ACC112 (cell line): ENCODE results near the gene NPFF.

Experiments
- H2AFZ ChIP-seq: fragments of 200-600 bp; sonication (generic); one replicate; pipeline ENCODE4 v1.6.0; 2017; ENCODE audit warnings: antibody characterized with exemption, low read length; ENCODE audit not compliant: unreplicated experiment
- H3K27ac ChIP-seq: fragments of 200-600 bp; sonication (generic); 2 replicates; pipeline ENCODE4 v1.5.1; 2014; ENCODE audit warnings: low read depth, mild to moderate bottlenecking, antibody characterized with exemption, low read length, moderate library complexity
- H3K27me3 ChIP-seq: fragments of 200-600 bp; sonication (generic); 2 replicates; pipeline ENCODE4 v1.6.1; 2014; ENCODE audit warnings: mild to moderate bottlenecking, antibody characterized with exemption, low read length, moderate library complexity, mixed read lengths; ENCODE audit not compliant: insufficient read depth
- H3K36me3 ChIP-seq: fragments of 200-600 bp; sonication (generic); 2 replicates; pipeline ENCODE4 v1.6.1; 2016; ENCODE audit warnings: mild to moderate bottlenecking, antibody characterized with exemption, low read length, moderate library complexity, mixed read lengths; ENCODE audit not compliant: insufficient read depth
- H3K4me1 ChIP-seq: fragments of 200-600 bp; sonication (generic); one replicate; pipeline ENCODE4 v1.6.1; 2016; ENCODE audit warnings: low read length, mixed read lengths; ENCODE audit not compliant: insufficient read depth, unreplicated experiment, control insufficient read depth
- H3K4me3 ChIP-seq: fragments of 200-600 bp; sonication (generic); 2 replicates; pipeline ENCODE4 v1.5.1; 2014; ENCODE audit warnings: mild to moderate bottlenecking, low read depth, low read length
- H3K79me2 ChIP-seq: fragments of 200-600 bp; sonication (generic); one replicate; pipeline ENCODE4 v1.6.0; 2016; ENCODE audit warnings: low read length; ENCODE audit not compliant: control insufficient read depth, unreplicated experiment, insufficient read depth

The NPFF gene

DNA sequence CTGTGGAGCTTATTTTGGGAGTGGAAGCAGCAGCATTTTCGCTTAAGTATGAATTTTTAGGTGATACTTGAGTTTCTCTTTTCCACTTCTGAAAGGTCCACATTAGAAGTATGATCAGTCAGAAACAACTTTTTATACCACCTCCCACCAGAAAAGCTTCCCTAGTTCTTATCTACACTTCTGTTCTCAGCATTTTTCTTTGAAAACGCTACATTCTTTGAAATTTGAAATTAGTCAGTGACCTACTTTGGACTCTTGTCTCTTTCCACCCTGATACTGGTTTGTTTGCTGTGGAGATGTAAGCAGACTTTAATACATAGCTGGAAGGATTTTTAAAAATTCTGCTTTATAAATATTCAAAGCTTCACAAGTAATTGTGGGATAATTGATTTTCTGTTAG lies 33.2 kb downstream of the NPFF start:
- H3K36me3 ChIP-seq, result peaks cover 59% of the 10 kb centered on the region
- peaks cover 49% of the 10 kb centered on the region for H3K4me1 ChIP-seq
- H2AFZ ChIP-seq, result no peak overlapping the region
- no peaks in the 10 kb centered on the region for H3K27me3 ChIP-seq
- no peak overlapping the region for H3K4me3 ChIP-seq
- H3K27ac ChIP-seq, result peak overlapping the region; percentile 3; the same call in 1 of the 2 replicates
- peaks cover 68% of the 10 kb centered on the region for H3K79me2 ChIP-seq

DNA sequence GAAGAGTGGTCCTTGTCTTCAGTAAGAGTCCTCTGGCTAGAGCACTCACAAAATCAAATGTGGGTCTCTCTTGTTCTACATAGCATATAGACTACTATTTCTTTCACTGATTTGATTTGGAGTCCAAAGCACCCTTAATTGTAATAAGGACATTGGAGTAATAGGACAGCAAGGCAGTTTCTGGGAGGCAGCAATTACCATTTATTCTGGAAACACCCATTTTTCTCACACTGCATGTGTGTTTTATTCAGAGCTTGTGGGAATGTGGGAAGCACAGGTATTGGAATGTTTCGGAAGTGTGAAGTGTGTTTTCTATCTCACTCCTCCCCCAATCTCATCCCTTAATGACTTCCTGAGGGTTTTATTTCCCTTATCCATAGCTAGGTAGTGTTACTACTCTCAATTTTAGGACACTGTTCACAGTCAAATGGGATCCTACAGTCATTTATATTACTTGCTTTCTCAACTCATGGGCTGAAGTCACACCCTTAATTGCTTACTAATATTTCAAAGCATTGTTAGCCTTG lies 35.2 kb downstream of the NPFF start:
- no peak overlapping the region for H3K27ac ChIP-seq
- H3K27me3 ChIP-seq, result no peaks in the 10 kb centered on the region
- peaks cover 36% of the 10 kb centered on the region for H3K4me1 ChIP-seq
- H3K79me2 ChIP-seq, result peaks cover 74% of the 10 kb centered on the region
- H2AFZ ChIP-seq, result no peak overlapping the region
- H3K4me3 ChIP-seq, result no peak overlapping the region
- peaks cover 66% of the 10 kb centered on the region for H3K36me3 ChIP-seq

DNA sequence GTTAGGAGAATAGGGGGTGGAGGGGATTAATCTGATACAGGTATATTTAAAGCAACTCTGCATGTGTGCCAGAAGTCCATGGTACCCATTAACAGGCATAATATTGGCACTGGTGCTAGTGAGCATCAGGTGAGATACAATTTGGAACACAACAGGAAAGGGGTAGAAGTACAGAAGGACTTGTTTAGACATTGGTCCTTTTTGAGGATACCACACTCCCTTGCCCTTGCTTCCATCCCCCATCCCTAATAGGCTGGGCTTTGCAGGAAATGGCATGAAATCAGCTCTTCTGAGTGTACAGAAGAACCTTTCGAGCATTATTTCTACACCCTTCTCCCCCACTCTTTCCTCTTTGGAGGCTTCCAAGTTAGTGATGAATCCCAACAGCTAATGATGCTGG lies 39.0 kb downstream of the NPFF start:
- Histone ChIP-seq H3K4me1 (peaks cover 9% of the 10 kb centered on the region), H3K4me3 (no peak overlapping the region), H3K79me2 (peaks cover 66% of the 10 kb centered on the region), H3K27me3 (no peaks in the 10 kb centered on the region), H3K36me3 (peaks cover 63% of the 10 kb centered on the region), H3K27ac (no peak overlapping the region), H2AFZ (no peak overlapping the region)

DNA sequence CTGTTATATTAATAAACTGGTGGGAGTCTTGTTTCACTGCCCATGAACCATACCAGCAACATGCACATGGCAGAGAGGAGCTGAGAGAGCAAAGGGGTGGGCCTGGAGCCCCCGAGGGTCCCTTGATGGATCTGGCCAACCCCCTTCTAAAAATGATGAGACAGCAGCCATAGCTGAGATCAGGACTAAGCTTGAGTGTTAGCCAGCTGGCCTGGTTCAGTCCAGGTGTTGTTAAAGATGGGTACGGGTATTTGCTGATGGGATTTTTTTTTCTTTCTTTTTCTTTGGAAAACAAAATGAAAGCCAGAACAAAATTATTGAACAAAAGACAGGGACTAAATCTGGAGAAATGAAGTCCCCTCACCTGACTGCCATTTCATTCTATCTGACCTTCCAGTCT lies 39.4 kb downstream of the NPFF start:
- H2AFZ ChIP-seq, result no peak overlapping the region
- no peak overlapping the region for H3K4me3 ChIP-seq
- peaks cover 12% of the 10 kb centered on the region for H3K4me1 ChIP-seq
- H3K36me3 ChIP-seq, result peaks cover 67% of the 10 kb centered on the region
- no peak overlapping the region for H3K27ac ChIP-seq
- H3K79me2 ChIP-seq, result peaks cover 69% of the 10 kb centered on the region
- no peaks in the 10 kb centered on the region for H3K27me3 ChIP-seq

DNA sequence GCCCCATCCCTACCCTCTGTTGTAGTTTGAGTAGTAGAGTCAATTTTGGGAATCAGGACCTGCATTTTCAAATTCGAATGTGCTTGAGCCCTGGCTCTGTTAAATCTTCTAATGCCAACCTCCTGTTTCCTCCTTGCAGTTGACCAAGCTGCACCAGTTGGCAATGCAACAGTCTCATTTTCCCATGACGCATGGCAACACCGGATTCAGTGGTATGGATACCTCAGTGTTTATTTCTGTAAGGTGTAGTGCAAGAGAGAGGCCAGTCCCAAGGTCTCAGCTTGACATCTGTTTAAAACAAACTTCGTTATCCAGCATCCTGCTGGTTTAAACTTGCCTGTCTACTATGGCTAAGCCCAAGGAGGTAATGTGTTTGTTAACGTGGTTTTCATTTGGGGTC lies 40.2 kb downstream of the NPFF start:
- Histone ChIP-seq H3K4me1 (peaks cover 7% of the 10 kb centered on the region), H3K27me3 (no peaks in the 10 kb centered on the region), H3K27ac (no peak overlapping the region), H3K79me2 (peaks cover 69% of the 10 kb centered on the region), H2AFZ (no peak overlapping the region), H3K4me3 (no peak overlapping the region), H3K36me3 (peaks cover 73% of the 10 kb centered on the region)

DNA sequence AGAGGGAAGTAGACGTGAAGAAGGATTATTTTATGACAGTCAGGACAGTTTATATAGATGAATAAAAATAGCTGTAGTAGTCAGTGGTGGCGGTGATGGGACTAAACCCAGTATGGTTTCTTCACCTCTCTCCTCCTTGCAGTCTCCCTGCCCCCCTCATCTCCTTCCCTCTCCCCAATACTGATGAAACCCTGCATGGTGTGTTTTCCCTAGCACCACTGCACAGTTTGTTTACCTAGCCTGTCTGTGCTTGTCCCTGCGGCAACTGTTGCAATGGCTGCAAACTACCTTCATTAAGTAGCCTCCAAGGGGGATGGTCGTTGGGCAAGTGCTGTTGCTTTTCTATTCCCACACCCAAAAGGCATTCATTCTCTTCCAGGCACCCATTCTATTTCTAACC lies 40.6 kb downstream of the NPFF start:
- no peak overlapping the region for H3K27ac ChIP-seq
- H3K79me2 ChIP-seq, result peaks cover 69% of the 10 kb centered on the region
- no peak overlapping the region for H3K4me3 ChIP-seq
- peaks cover 74% of the 10 kb centered on the region for H3K36me3 ChIP-seq
- H2AFZ ChIP-seq, result no peak overlapping the region
- no peaks in the 10 kb centered on the region for H3K27me3 ChIP-seq
- peaks cover 5% of the 10 kb centered on the region for H3K4me1 ChIP-seq

DNA sequence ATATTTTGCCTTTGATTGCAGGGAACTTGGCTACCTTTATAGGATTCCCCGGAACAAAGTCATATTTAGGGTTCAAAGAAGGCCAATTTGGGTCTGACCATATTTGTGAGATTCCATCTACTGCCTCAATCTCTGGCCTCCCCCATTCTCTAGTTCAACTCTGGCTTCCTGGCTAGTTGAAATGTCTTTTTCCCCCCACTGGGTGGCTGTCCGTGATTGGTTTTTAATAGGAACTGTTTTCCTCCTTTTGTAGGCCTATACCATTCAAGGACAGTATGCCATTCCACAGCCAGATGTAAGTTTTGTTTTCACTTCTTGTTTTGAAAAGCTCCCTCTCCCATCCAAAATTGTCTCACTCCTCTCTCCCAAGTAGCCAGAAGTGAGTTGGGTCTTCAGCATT lies 41.6 kb downstream of the NPFF start:
- no peak overlapping the region for H3K4me3 ChIP-seq
- H3K79me2 ChIP-seq, result peaks cover 73% of the 10 kb centered on the region
- H3K27ac ChIP-seq, result no peak overlapping the region
- no peak overlapping the region for H2AFZ ChIP-seq
- H3K27me3 ChIP-seq, result no peaks in the 10 kb centered on the region
- H3K4me1 ChIP-seq, result peaks cover 8% of the 10 kb centered on the region
- peaks cover 80% of the 10 kb centered on the region for H3K36me3 ChIP-seq

DNA sequence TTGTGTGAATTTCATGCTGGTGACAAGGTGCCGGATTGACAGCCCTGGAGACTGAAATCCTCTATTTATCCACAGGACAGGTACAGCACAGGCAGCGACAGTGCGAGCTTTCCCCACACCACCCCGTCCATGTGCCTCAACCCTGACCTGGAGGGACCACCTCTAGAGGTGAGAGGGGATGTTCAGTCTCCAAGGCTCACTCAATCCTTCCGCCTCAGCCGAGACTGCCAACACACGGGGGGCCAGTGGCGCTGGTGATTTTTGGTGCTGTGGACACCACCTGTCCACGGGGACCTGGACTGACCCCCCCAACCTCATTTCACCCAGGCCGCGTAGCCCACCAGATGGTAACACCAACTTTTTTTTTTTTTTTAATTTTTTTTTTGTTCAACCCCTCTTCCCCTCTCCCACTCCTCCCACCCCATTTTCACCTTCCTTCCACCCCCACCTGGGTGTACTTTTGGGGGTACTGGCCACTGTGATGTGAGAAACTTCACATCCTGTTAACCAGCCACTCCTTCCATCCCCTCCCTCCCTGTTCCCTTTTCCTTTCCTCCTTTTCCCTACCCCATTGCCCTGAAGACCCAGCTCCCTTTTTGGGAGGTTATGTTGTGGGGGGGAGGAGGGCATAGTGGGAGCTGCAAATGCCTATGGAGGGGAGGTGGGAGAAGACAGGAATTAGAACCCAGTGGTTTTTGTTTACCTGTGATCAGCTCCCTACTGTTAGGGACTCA lies 42.4 kb downstream of the NPFF start:
- Histone ChIP-seq H3K36me3 (peaks cover 84% of the 10 kb centered on the region), H3K27ac (no peak overlapping the region), H3K79me2 (peaks cover 77% of the 10 kb centered on the region), H3K4me1 (peaks cover 16% of the 10 kb centered on the region), H2AFZ (no peak overlapping the region), H3K4me3 (no peak overlapping the region), H3K27me3 (no peaks in the 10 kb centered on the region)

DNA sequence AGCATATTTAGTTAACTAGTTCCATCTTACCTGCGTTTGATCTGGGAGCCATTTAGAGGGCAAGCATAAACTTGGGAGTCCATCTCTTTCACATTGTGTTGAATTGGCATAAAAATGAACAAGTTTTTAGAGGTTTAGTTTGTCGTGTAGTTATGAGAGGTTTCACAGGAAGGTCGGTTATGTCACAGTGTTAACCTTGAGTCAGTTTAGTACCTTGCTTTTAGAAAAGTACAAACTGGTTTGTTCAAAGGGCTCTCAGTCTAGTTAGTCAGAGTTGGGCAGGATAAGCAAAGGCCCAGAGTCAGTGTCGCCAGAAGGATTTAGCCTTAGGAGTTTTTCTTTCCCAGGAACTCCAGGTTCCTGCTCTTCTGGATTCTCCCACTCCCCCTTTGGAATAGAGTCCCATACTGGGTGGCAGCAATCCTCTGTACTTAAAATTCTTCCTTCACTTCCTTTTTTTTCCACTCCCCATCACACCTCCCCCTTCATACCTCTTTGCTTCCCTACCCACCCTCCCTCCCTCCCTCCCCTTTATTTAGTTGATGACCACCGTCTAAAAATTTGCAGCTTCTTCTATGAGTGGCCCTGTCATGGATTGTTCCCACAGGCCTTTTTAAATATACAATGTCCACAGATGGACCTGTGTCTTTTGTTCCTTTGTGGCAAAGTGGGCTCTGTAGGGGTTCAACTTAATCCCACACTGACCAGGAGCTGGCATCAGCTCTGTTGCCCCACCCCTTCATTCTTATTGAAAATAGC lies 43.3 kb downstream of the NPFF start:
- H3K4me3 ChIP-seq, result no peak overlapping the region
- H3K27ac ChIP-seq, result no peak overlapping the region

DNA sequence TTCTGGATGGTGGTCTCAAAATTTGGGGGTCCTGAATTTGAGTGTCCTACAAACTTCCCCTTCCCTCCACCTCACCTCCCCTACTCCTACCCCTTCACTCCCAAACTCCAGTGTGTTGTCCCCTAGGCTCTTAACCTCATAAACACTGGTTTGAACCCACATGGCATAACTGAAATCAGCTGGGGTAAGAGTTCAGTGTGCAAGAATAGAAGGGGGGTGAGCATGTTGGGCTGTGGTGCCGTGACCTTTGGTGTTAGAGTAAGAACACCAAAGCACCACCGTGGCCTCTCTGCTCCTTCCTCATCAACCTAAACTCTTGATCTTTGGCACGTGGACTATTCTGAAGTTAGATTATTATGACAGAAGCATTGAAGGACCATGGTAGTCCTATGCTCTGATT lies 44.3 kb downstream of the NPFF start:
- Histone ChIP-seq H3K4me3 (no peak overlapping the region), H3K79me2 (peaks cover 87% of the 10 kb centered on the region), H3K4me1 (peaks cover 21% of the 10 kb centered on the region), H3K27me3 (no peaks in the 10 kb centered on the region), H2AFZ (no peak overlapping the region), H3K36me3 (peaks cover 86% of the 10 kb centered on the region), H3K27ac (no peak overlapping the region)

More for the DNA sequence above, 43.3 kb downstream of the NPFF start:
- Histone ChIP-seq H3K79me2 (peaks cover 84% of the 10 kb centered on the region), H3K4me1 (peaks cover 18% of the 10 kb centered on the region), H2AFZ (no peak overlapping the region), H3K27me3 (no peaks in the 10 kb centered on the region), H3K36me3 (peaks cover 90% of the 10 kb centered on the region)

DNA sequence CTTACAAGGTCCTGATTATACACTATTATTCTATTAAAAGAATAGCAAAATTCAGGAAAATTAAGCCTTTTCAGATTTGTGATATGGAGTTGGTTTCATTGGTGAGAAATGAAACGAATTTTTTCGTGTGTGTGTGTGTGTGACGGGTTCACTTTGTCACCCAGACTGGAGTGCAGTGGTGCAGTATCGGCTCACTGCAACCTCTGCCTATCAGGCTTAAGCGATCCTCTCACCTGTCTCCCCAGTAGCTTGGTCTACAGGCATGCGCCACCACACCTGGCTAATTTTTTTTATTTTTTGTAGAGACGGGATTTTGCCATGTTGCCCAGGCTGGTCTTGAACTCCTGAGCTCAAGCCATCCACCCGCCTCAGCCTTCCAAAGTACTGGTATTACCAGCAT lies 45.7 kb downstream of the NPFF start:
- peaks cover 81% of the 10 kb centered on the region for H3K36me3 ChIP-seq
- no peaks in the 10 kb centered on the region for H3K27me3 ChIP-seq
- peaks cover 21% of the 10 kb centered on the region for H3K4me1 ChIP-seq
- no peak overlapping the region for H3K4me3 ChIP-seq
- H3K79me2 ChIP-seq, result peaks cover 90% of the 10 kb centered on the region
- no peak overlapping the region for H3K27ac ChIP-seq
- no peak overlapping the region for H2AFZ ChIP-seq
